Fibroblast of lung (primary cell): Measurements from ENCODE around the gene SMIM5.

Source experiments
- CTCF ChIP-seq, 2 donors: IDR thresholded peaks in 1 of 2; conservative IDR thresholded peaks in 1 of 2; 1 replicate in 1 of 2; 2 replicates in 1 of 2; pipeline ENCODE4 v1.5.1; 2011 to 2012; ENCODE audit warnings: low read length in 2 of 2, control low read depth in 1 of 2, inconsistent platforms in 1 of 2, low read depth in 1 of 2, mild to moderate bottlenecking in 1 of 2
- EZH2 ChIP-seq: IDR thresholded peaks from 2 replicates; pipeline ENCODE4 v1.5.1; 2012; ENCODE audit warnings: low read length, control low read depth, mild to moderate bottlenecking; ENCODE audit errors: missing control alignments

GRCh38 chr17:75634754-75635609 lies 1.7 kb downstream of the SMIM5 start:
- TF ChIP-seq CTCF (conservative IDR thresholded peaks at IDR 0.05 in 1 of 2, IDR thresholded peaks at IDR 0.05 in 1 of 2; ENCODE audit: low read depth in 1 of 2, low read length in 2 of 2) (no peak), EZH2 (no peak)
